Uterus (tissue), 2 donors: Measurements from ENCODE around the gene FOXN3.

Experiments
- POLR2A ChIP-seq, 2 donors: fragments of 450-650 bp; IDR thresholded peaks; one replicate each; pipeline ENCODE4 v1.6.1; 2016; ENCODE audit warnings: antibody characterized with exemption in 2 of 2, mild to moderate bottlenecking in 1 of 2, moderate library complexity in 1 of 2
- TF ChIP-seq, protein P1 (sequence below), 4 experiments: fragments of 200-600 bp in 2 of 4; fragments of 450-650 bp in 2 of 4; sonication (generic) in 2 of 4; IDR thresholded peaks; one replicate each; pipeline ENCODE4 v1.5.1; 2016 to 2019; ENCODE audit warnings: antibody characterized with exemption in 4 of 4, mild to moderate bottlenecking in 2 of 4, moderate library complexity in 1 of 4

DNA sequence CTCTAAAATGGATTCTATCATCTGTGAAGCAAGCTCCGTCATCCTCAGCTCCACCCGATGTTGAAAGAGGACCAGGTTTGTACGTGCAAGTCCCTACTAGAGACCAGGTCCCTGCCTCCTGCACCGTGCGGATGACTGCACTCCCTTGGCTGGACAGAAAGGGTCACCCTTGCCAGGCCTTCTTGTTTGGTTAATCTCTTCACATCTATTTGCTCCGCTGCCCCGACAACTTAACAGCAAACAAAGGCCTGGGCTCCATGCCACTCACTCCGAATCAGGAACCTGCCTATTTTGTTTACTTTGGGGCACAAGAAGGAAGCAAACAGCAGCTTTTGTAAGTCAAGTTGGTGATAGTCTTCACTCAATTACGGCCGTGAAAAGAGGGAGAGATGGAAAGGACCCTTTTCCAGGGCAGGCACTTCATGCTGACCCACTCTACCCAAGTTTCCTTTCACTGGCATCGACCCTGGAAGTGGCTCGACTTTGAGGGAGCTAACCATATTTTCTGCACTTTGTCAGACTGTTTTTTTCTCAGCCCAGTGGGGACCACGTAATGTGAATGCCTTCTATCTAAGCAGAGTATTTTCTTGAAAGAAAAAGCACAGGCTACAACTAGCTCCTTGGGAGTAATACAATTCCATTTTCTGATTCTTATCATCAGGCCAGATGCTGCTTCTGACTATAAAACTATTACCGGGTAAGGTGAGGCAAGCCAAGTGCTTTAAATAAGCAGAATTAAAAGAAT lies 202.6 kb downstream of the FOXN3 start:
- TF ChIP-seq, protein P1, sequence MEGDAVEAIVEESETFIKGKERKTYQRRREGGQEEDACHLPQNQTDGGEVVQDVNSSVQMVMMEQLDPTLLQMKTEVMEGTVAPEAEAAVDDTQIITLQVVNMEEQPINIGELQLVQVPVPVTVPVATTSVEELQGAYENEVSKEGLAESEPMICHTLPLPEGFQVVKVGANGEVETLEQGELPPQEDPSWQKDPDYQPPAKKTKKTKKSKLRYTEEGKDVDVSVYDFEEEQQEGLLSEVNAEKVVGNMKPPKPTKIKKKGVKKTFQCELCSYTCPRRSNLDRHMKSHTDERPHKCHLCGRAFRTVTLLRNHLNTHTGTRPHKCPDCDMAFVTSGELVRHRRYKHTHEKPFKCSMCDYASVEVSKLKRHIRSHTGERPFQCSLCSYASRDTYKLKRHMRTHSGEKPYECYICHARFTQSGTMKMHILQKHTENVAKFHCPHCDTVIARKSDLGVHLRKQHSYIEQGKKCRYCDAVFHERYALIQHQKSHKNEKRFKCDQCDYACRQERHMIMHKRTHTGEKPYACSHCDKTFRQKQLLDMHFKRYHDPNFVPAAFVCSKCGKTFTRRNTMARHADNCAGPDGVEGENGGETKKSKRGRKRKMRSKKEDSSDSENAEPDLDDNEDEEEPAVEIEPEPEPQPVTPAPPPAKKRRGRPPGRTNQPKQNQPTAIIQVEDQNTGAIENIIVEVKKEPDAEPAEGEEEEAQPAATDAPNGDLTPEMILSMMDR (IDR thresholded peaks at IDR 0.05) = no peak
- no peak for TF ChIP-seq POLR2A (IDR thresholded peaks at IDR 0.05)
